CD4-positive, alpha-beta T cell treated with Interleukin-6 for 4 hours (primary cell): ENCODE results near the gene PIRT.

Source experiments
- DNase-seq: peaks from one replicate; pipeline ENCODE4 v3.0.0-alpha.2; 2020; ENCODE audit warnings: mixed read lengths

Gene PIRT

GRCh38 chr17:10785295-10785694 is 52.6 kb downstream of the PIRT start:
- DNase-seq, result no peak

GRCh38 chr17:10779609-10780008 is 58.3 kb downstream of the PIRT start:
- DNase-seq, result no peak

- DNase-seq, result no peak
Measured at GRCh38 chr17:10777890-10778289, 60.0 kb downstream of the PIRT start.

GRCh38 chr17:10777131-10777807 is 60.6 kb downstream of the PIRT start:
- no peak for DNase-seq

- no peak for DNase-seq
Measured at GRCh38 chr17:10776381-10776780, 61.5 kb downstream of the PIRT start.

- DNase-seq, result no peak
Measured at GRCh38 chr17:10775740-10776356, 62.0 kb downstream of the PIRT start.

GRCh38 chr17:10775058-10775457 is 62.8 kb downstream of the PIRT start:
- DNase-seq, result no peak

- no peak for DNase-seq
Measured at GRCh38 chr17:10773391-10773790, 64.5 kb downstream of the PIRT start.
